H9 (cell line): ENCODE measurements around the gene ACTBL2. TPM values are rescaled to one million over a fixed set of nuclear protein-coding genes. Genes with fewer than 3 reads are reported as not detected.

ENCODE experiments used
- DNase-seq: peaks from one replicate; pipeline ENCODE4 v3.0.0-alpha.2; 2017
- H2AFZ ChIP-seq: one replicate; pipeline ENCODE4 v1.6.1; 2013; ENCODE audit warnings: mild to moderate bottlenecking, low read length, control low read depth, moderate library complexity
- H2AK5ac ChIP-seq: 2 replicates; pipeline ENCODE4 v1.6.1; 2013; ENCODE audit warnings: low read length, control low read depth, mixed read lengths; ENCODE audit not compliant: insufficient read length
- H2BK120ac ChIP-seq: one replicate; pipeline ENCODE4 v1.6.1; 2013; ENCODE audit warnings: low read depth, mild to moderate bottlenecking, low read length, control low read depth, inconsistent platforms; ENCODE audit not compliant: poor library complexity, severe bottlenecking
- H2BK12ac ChIP-seq: 2 replicates; pipeline ENCODE4 v1.6.1; 2013; ENCODE audit warnings: low read length, control low read depth, mixed read lengths, low read depth; ENCODE audit not compliant: insufficient read length
- H2BK15ac ChIP-seq: 2 replicates; pipeline ENCODE4 v1.6.1; 2013; ENCODE audit warnings: low read depth, low read length, control low read depth
- H2BK20ac ChIP-seq: one replicate; pipeline ENCODE4 v1.6.1; 2013; ENCODE audit warnings: low read depth, mild to moderate bottlenecking, low read length, control low read depth, inconsistent platforms; ENCODE audit not compliant: poor library complexity, severe bottlenecking
- H2BK5ac ChIP-seq: 2 replicates; pipeline ENCODE4 v1.6.1; 2013; ENCODE audit warnings: low read length, control low read depth, mixed read lengths; ENCODE audit not compliant: insufficient read length
- H3K14ac ChIP-seq: 2 replicates; pipeline ENCODE4 v1.6.1; 2013; ENCODE audit warnings: low read length, control low read depth; ENCODE audit not compliant: insufficient read depth
- H3K18ac ChIP-seq: 2 replicates; pipeline ENCODE4 v1.6.1; 2013; ENCODE audit warnings: low read depth, mild to moderate bottlenecking, mixed read lengths, low read length, control low read depth; ENCODE audit not compliant: insufficient read length
- H3K23ac ChIP-seq: 2 replicates; pipeline ENCODE4 v1.6.1; 2013; ENCODE audit warnings: low read length, control low read depth, mixed read lengths, low read depth; ENCODE audit not compliant: insufficient read length
- H3K23me2 ChIP-seq: 2 replicates; pipeline ENCODE4 v1.6.1; 2013; ENCODE audit warnings: low read depth, mild to moderate bottlenecking, mixed read lengths, low read length, control low read depth; ENCODE audit not compliant: insufficient read length, poor library complexity, severe bottlenecking
- H3K27ac ChIP-seq: 2 replicates; pipeline ENCODE4 v1.5.1; 2013; ENCODE audit warnings: low read length, control low read depth, mixed read lengths, low read depth; ENCODE audit not compliant: insufficient read length
- H3K27me3 ChIP-seq: 2 replicates; pipeline ENCODE4 v1.6.1; 2013; ENCODE audit warnings: low read length, control low read depth, inconsistent platforms; ENCODE audit not compliant: insufficient read depth
- H3K4ac ChIP-seq: 2 replicates; pipeline ENCODE4 v1.6.1; 2013; ENCODE audit warnings: low read depth, mild to moderate bottlenecking, control low read depth, inconsistent platforms, low read length, moderate library complexity
- H3K4me1 ChIP-seq: 2 replicates; pipeline ENCODE4 v1.6.1; 2013; ENCODE audit warnings: low read length, control low read depth, inconsistent platforms; ENCODE audit not compliant: insufficient read depth
- H3K4me2 ChIP-seq: 2 replicates; pipeline ENCODE4 v1.6.1; 2013; ENCODE audit warnings: low read length, control low read depth, mixed read lengths; ENCODE audit not compliant: insufficient read length, insufficient read depth
- H3K56ac ChIP-seq: 2 replicates; pipeline ENCODE4 v1.6.1; 2013; ENCODE audit warnings: low read depth, mild to moderate bottlenecking, mixed read lengths, low read length, control low read depth; ENCODE audit not compliant: insufficient read length
- H3K79me1 ChIP-seq: 2 replicates; pipeline ENCODE4 v1.6.1; 2013; ENCODE audit warnings: low read depth, mild to moderate bottlenecking, moderate library complexity, low read length, control low read depth, inconsistent platforms; ENCODE audit not compliant: insufficient read depth, poor library complexity, severe bottlenecking
- H3K79me2 ChIP-seq: 2 replicates; pipeline ENCODE4 v1.6.1; 2013; ENCODE audit warnings: low read length, control low read depth, inconsistent platforms; ENCODE audit not compliant: insufficient read depth
- H3K9ac ChIP-seq: 2 replicates; pipeline ENCODE4 v1.6.1; 2013; ENCODE audit warnings: low read length, control low read depth, mixed read lengths; ENCODE audit not compliant: insufficient read length; ENCODE audit errors: extremely low read depth
- H3K9me3 ChIP-seq: one replicate; pipeline ENCODE4 v1.6.1; 2013; ENCODE audit warnings: low read depth, low read length, inconsistent platforms; ENCODE audit not compliant: control insufficient read depth
- H3T11ph ChIP-seq: one replicate; pipeline ENCODE4 v1.6.1; 2013; ENCODE audit warnings: mild to moderate bottlenecking, low read length, control low read depth, inconsistent platforms
- H4K20me1 ChIP-seq: one replicate; pipeline ENCODE4 v1.6.1; 2013; ENCODE audit not compliant: control insufficient read depth, insufficient read length, insufficient read depth
- H4K5ac ChIP-seq: 2 replicates; pipeline ENCODE4 v1.6.1; 2013; ENCODE audit warnings: low read depth, mild to moderate bottlenecking, mixed read lengths, low read length, control low read depth; ENCODE audit not compliant: insufficient read length
- H4K8ac ChIP-seq: replicated peaks from 2 replicates; pipeline ENCODE4 v1.6.1; 2013; ENCODE audit warnings: low read length, control low read depth, mixed read lengths, low read depth; ENCODE audit not compliant: insufficient read length
- H4K91ac ChIP-seq: 2 replicates; pipeline ENCODE4 v1.6.1; 2013; ENCODE audit warnings: low read depth, mild to moderate bottlenecking, moderate library complexity, mixed read lengths, low read length, control low read depth; ENCODE audit not compliant: insufficient read length
- H3K27ac Mint-ChIP-seq, 3 experiments: 2 replicates in 2 of 3; 3 replicates in 1 of 3; pipeline ENCODE4 v1.8.0; 2020 to 2021; ENCODE audit warnings: mixed read lengths in 3 of 3, mild to moderate bottlenecking in 1 of 3, moderate library complexity in 1 of 3
- H3K27me3 Mint-ChIP-seq: 2 replicates; pipeline ENCODE4 v1.8.0; 2021; ENCODE audit warnings: low read depth, mild to moderate bottlenecking, moderate library complexity, mixed read lengths
- H3K36me3 Mint-ChIP-seq, 3 experiments: 2 replicates in 2 of 3; 3 replicates in 1 of 3; pipeline ENCODE4 v1.8.0; 2020 to 2021; ENCODE audit warnings: low read depth in 3 of 3, mixed read lengths in 3 of 3; ENCODE audit not compliant: insufficient read depth in 1 of 3
- H3K4me1 Mint-ChIP-seq, 2 experiments: 2 replicates each; pipeline ENCODE4 v1.8.0; 2020; ENCODE audit warnings: mixed read lengths in 2 of 2
- H3K4me3 Mint-ChIP-seq, 2 experiments: 2 replicates in 1 of 2; 3 replicates in 1 of 2; pipeline ENCODE4 v1.8.0; 2020 to 2021; ENCODE audit warnings: mild to moderate bottlenecking in 2 of 2, mixed read lengths in 2 of 2, moderate library complexity in 1 of 2
- H3K9me3 Mint-ChIP-seq, 2 experiments: 2 replicates in 1 of 2; 3 replicates in 1 of 2; pipeline ENCODE4 v1.8.0; 2020; ENCODE audit warnings: mild to moderate bottlenecking in 2 of 2, mixed read lengths in 2 of 2, moderate library complexity in 1 of 2
- CTCF ChIP-seq: fragments of 200-600 bp; sonication (generic); conservative IDR thresholded peaks from 3 replicates; pipeline ENCODE4 v1.8.0; 2021; ENCODE audit warnings: antibody characterized with exemption, mild to moderate bottlenecking
- WGBS: extraction: QIAGEN DNeasy Blood & Tissue Kit; methylation state at CpG from one replicate; pipeline ENCODE4 v1.1.7; 2013; ENCODE audit warnings: missing lambda C conversion rate, low lambda C conversion rate, mixed read lengths; ENCODE audit not compliant: insufficient read length; ENCODE audit errors: extremely low coverage; 5-methylcytosine and 5-hydroxymethylcytosine counted together
- total RNA-seq: library from RNA; stranded (reverse); gene quantifications from 2 replicates; pipeline ENCODE4 v1.2.1, GENCODE V29; 2021

The ACTBL2 gene
- total RNA-seq, 1 experiment from 2014 or later: not detected

- H3K27me3 ChIP-seq: no peaks in the 10 kb centered on the region; the same call in 1 of the 2 replicates
- H3K56ac ChIP-seq: no peak overlapping the region
- no peaks in the 10 kb centered on the region for H3K79me1 ChIP-seq
- no peak overlapping the region for H3K14ac ChIP-seq
- no peak overlapping the region for H3K4ac ChIP-seq
- Mint-ChIP-seq H3K4me1 (no peaks in the 10 kb centered on the region), H3K9me3 (peaks cover 0 to 2% of the 10 kb centered on the region in 2 experiments; a peak in 2 of 5 replicates), H3K36me3 (no peaks in the 10 kb centered on the region), H3K4me3 (no peak overlapping the region), H3K27me3 (peaks cover 3% of the 10 kb centered on the region; the same call in 1 of the 2 replicates), H3K27ac (no peak overlapping the region)
- H3K18ac ChIP-seq: no peak overlapping the region
- no peaks in the 10 kb centered on the region for H4K20me1 ChIP-seq
- H3K79me2 ChIP-seq: no peaks in the 10 kb centered on the region
- H3K23ac ChIP-seq: no peak overlapping the region
- no peak overlapping the region for H2BK120ac ChIP-seq
- no peak overlapping the region for H3K4me2 ChIP-seq
- H3K9ac ChIP-seq: no peak overlapping the region
- DNase-seq: no peak
- no peak overlapping the region for H4K5ac ChIP-seq
- no peaks in the 10 kb centered on the region for H3K9me3 ChIP-seq
- WGBS: no CpG with 5 or more reads among the region's 1 CpG
- H2BK12ac ChIP-seq: no peak overlapping the region
- no peak overlapping the region for H2AK5ac ChIP-seq
- no peak overlapping the region for H4K8ac ChIP-seq
- no peak overlapping the region for H2BK5ac ChIP-seq
- H4K91ac ChIP-seq: no peak overlapping the region
- H2BK15ac ChIP-seq: no peak overlapping the region
- TF ChIP-seq CTCF: no peak
- no peaks in the 10 kb centered on the region for H3K23me2 ChIP-seq
- no peak overlapping the region for H3K27ac ChIP-seq
- H3T11ph ChIP-seq: no peak overlapping the region
- no peak overlapping the region for H2AFZ ChIP-seq
- H2BK20ac ChIP-seq: no peak overlapping the region
- no peaks in the 10 kb centered on the region for H3K4me1 ChIP-seq
These were observed 3.8 kb downstream of the ACTBL2 start for GRCh38 chr5:57478826-57479225.
